LNCaP clone FGC (cell line): Measurements from ENCODE around the gene ZACN.
"Not testable (repeated sequence)": the region's sequence is repeated elsewhere in the genome, so short reads cannot be mapped to it uniquely, and the experiment has no call there.

Source experiments
- DNase-seq: peaks from one replicate; pipeline ENCODE4 v3.0.0-alpha.2; 2011; ENCODE audit warnings: low read depth
- H3K4me3 ChIP-seq: 2 replicates; pipeline ENCODE4 v1.5.1; 2011; ENCODE audit warnings: mild to moderate bottlenecking, low read depth, low read length, control low read depth
- CTCF ChIP-seq: IDR thresholded peaks from 2 replicates; pipeline ENCODE4 v1.5.1; 2012; ENCODE audit warnings: mild to moderate bottlenecking; ENCODE audit not compliant: control insufficient read depth, insufficient read depth; ENCODE audit errors: extremely low read depth

The ZACN gene

GRCh38 chr17:76038050-76038449, 40.9 kb upstream of the ZACN start:
- H3K4me3 ChIP-seq = no peak overlapping the region
- TF ChIP-seq CTCF = no peak
- no peak for DNase-seq

- no peak overlapping the region for H3K4me3 ChIP-seq
- DNase-seq = no peak
- no peak for TF ChIP-seq CTCF
Observed at GRCh38 chr17:76039121-76039520, 39.9 kb upstream of the ZACN start.

GRCh38 chr17:76040376-76040775, 38.6 kb upstream of the ZACN start:
- no peak overlapping the region for H3K4me3 ChIP-seq
- no peak for TF ChIP-seq CTCF
- DNase-seq = no peak

- not testable (repeated sequence) for H3K4me3 ChIP-seq, DNase-seq
Observed at GRCh38 chr17:76042868-76043267, 36.1 kb upstream of the ZACN start.

DNA sequence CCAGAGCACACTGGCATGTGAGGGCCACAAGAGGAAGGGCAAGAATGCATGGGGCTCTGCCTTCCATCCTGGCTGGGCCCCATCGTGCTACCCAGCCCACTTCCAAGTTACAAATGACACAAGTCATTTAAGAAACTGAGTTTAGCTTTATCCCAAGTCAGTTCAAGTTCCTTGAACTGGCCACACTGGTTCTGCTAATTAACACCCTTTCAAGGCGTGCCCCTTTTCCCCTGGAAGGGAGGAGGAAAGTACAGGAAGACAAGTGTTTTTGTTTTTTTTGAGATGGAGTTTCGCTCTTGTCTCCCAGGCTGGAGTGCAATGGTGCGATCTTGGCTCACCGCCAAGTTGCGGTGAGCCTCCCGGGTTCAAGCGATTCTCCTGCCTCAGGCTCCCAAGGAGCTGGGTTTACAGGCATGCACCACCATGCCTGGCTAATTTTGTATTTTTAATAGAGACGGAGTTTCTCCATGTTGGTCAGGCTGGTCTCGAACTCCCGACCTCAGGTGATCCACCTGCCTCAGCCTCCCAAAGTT, 34.4 kb upstream of the ZACN start:
- not testable (repeated sequence) for H3K4me3 ChIP-seq, DNase-seq

GRCh38 chr17:76046064-76046463, 32.9 kb upstream of the ZACN start:
- no peak overlapping the region for H3K4me3 ChIP-seq
- DNase-seq = no peak
- TF ChIP-seq CTCF = no peak

DNA sequence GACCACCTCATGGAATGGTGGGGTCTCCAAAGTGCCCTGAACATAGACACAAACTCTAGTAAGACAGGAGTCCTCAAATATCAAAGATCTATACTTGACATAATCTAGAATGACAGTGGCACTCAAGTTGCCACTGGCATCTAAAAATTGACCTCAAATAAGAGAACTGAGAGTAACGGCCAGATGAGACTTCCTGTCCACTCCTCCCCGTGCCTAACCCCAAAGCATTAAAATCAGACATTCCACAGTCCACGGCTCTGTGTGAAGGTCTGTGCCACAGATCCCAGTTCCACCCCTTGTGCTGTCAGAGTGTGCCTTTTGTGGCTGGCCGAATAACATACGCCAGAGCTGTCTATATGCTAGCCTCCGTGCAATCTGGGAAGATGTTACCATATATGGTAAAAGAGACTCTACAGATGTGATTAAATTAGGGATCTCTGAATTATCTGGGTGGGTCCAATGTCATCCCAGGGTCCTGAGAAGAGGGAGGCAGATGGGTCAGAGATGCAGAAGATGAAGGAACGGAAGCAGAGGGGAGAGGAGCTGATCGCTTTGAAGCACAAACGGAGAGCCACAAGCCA, 30.9 kb upstream of the ZACN start:
- TF ChIP-seq CTCF = no peak
- H3K4me3 ChIP-seq = no peak overlapping the region

GRCh38 chr17:76048711-76049110, 30.3 kb upstream of the ZACN start:
- TF ChIP-seq CTCF = no peak
- DNase-seq = no peak
- H3K4me3 ChIP-seq = no peak overlapping the region

More for the DNA sequence above, 30.9 kb upstream of the ZACN start:
- no peak for DNase-seq
